Pancreas (tissue), 10 donors: ENCODE measurements around the gene PRRC2B. TPM values are rescaled to one million over a fixed set of nuclear protein-coding genes. Genes with fewer than 3 reads are reported as not detected.

ENCODE experiments used
- ATAC-seq, 4 donors: fragments of 200-7000 bp; cut with Tn5 transposase; one replicate each; pipeline versions ENCODE4 v1.8.0 to v1.9.1; 2020; ENCODE audit warnings: mild to moderate bottlenecking in 4 of 4, moderate library complexity in 4 of 4
- DNase-seq, 6 donors: peaks; one replicate each; pipeline ENCODE4 v3.0.0-alpha.2; 2020
- FAIRE-seq: peaks from 2 replicates; lab custom pipeline; 2012; peaks lifted over from hg19 to GRCh38; lab: Jason Lieb, UNC
- H3K27ac ChIP-seq, 4 donors: fragments of 200-600 bp; sonication (generic); 1 replicate in 3 of 4; 2 replicates in 1 of 4; pipeline versions ENCODE4 v1.5.0 to v1.8.0; 2020
- H3K27me3 ChIP-seq, 4 donors: fragments of 200-600 bp; one replicate each; pipeline ENCODE4 v1.8.0; 2021
- H3K36me3 ChIP-seq, 3 donors: fragments of 200-600 bp; sonication (generic) in 1 of 3; one replicate each; pipeline versions ENCODE4 v1.5.0 to v1.8.0; 2020 to 2021
- H3K4me1 ChIP-seq, 3 donors: fragments of 200-600 bp; one replicate each; pipeline ENCODE4 v1.8.0; 2021
- H3K4me3 ChIP-seq, 4 donors: fragments of 200-600 bp; sonication (generic) in 2 of 4; one replicate each; pipeline versions ENCODE4 v1.5.0 to v1.8.0; 2020 to 2021
- H3K9me3 ChIP-seq, 4 donors: fragments of 200-600 bp; one replicate each; pipeline ENCODE4 v1.8.0; 2021
- WGBS, 2 donors: extraction: QIAGEN DNeasy Blood & Tissue Kit; methylation state at CpG; one replicate each; pipeline ENCODE4 v1.1.7; 2013; 5-methylcytosine and 5-hydroxymethylcytosine counted together
- intact Hi-C, 3 donors: fragments of 100-400 bp; cut with DNase I; formaldehyde crosslinking; loops; one replicate each; pipeline versions ENCODE4 v1.11.1 to v1.14.2; 2022
- polyA plus RNA-seq, 2 donors: library from polyadenylated mRNA; stranded (reverse); fragments of 200-250 nt; gene quantifications; one replicate each; pipeline ENCODE4 v1.2.3, GENCODE V29; 2013
- total RNA-seq, 6 donors: library from RNA; stranded (reverse); fragmentation: NEBNext Ultra II Directional in 4 of 6; extraction: Animal tissue kit (Norgen Biotek cat#: 25700) in 4 of 6; gene quantifications; one replicate each; pipeline versions ENCODE4 v1.2.1 to v1.2.4, GENCODE V29; 2021 to 2023
- TF ChIP-seq, protein P1 (sequence below), 4 donors: fragments of 200-600 bp; sonication (generic) in 3 of 4; IDR thresholded peaks; one replicate each; pipeline versions ENCODE4 v1.5.0 to v1.8.0; 2021; ENCODE audit warnings: antibody characterized with exemption in 4 of 4
- donor health status: healthy with polysubstance abuse.
- donor health status: DM: no; HTN: no; CAD: no; lungs with moderate emphysema.
- donor health status: DM: no; HTN: no; CAD: no.
- donor health status: control.
- donor health status: control.
- donor health status: Bipolar disorder and iron deficiency.
- donor health status: DM: yes; HTN: yes; CAD: no.
- donor health status: DM: no; HTN: no; CAD: no.
- donor health status: DM: no; HTN: no; CAD: no.
- donor health status: DM: yes; HTN: yes; CAD: no.

Gene PRRC2B
- total and polyA plus RNA-seq, 8 donors: 44.8 to 132 (median 90.3) TPM

DNA sequence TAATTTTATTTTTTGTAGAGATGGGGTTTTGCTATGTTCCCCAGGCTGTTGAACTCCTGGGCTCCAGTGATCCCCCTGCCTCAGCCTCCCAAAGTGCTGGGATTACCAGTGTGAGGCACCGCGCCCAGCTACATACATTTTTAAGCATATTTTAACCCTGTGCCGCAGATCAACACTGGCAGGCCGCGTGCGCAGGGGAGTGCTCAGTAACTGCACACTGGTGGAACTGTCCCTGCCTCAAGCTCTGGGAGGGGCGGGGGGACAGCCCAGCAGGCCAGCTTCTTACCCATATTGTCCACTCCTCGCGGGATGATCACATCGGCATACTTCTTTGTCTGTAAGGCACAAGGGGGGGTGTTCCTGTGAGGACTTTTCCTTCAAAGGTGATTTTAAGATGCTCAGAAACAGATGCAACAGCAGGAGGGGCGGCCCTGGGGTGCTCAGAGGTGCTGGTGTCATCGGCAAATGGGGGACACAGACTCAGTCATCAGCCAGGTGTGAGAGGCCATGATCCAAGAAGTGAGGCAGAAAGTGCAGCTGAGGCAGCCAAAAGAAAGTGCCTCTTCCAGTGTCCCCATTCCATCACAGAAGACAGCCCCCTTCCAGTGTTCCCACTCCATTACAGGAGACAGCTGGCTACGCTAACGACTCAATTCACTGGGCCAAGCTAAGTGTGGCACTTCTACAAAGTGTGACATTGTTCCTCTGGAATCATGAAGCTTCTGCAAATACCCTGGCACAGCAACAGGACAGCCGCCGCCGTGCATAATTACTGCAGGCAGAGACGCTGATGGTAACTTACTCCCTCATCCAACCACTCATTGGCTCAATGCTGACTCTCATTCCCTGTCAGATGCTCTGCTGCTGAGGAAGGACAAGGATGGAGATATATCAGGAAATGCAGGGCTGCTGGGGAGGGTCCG lies 132.0 kb downstream of the PRRC2B start:
- no peak overlapping the region for H3K27ac ChIP-seq
- intact Hi-C loops: no loop called here
- no peak overlapping the region for H3K4me3 ChIP-seq
- TF ChIP-seq, protein P1, sequence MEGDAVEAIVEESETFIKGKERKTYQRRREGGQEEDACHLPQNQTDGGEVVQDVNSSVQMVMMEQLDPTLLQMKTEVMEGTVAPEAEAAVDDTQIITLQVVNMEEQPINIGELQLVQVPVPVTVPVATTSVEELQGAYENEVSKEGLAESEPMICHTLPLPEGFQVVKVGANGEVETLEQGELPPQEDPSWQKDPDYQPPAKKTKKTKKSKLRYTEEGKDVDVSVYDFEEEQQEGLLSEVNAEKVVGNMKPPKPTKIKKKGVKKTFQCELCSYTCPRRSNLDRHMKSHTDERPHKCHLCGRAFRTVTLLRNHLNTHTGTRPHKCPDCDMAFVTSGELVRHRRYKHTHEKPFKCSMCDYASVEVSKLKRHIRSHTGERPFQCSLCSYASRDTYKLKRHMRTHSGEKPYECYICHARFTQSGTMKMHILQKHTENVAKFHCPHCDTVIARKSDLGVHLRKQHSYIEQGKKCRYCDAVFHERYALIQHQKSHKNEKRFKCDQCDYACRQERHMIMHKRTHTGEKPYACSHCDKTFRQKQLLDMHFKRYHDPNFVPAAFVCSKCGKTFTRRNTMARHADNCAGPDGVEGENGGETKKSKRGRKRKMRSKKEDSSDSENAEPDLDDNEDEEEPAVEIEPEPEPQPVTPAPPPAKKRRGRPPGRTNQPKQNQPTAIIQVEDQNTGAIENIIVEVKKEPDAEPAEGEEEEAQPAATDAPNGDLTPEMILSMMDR (IDR thresholded peaks at IDR 0.05): no peak
- WGBS, 2 donors: 90 to 91% methylated on average over 19 of the region's 19 CpGs
- DNase-seq (no peak), ATAC-seq (no peak), FAIRE-seq (no peak)
- H3K9me3 ChIP-seq: no peaks in the 10 kb centered on the region
- no peaks in the 10 kb centered on the region for H3K27me3 ChIP-seq
- peaks cover 4 to 7% (median 4%) of the 10 kb centered on the region in 3 donors for H3K4me1 ChIP-seq
- H3K36me3 ChIP-seq: peaks cover 0 to 52% (median 0%) of the 10 kb centered on the region in 3 donors

DNA sequence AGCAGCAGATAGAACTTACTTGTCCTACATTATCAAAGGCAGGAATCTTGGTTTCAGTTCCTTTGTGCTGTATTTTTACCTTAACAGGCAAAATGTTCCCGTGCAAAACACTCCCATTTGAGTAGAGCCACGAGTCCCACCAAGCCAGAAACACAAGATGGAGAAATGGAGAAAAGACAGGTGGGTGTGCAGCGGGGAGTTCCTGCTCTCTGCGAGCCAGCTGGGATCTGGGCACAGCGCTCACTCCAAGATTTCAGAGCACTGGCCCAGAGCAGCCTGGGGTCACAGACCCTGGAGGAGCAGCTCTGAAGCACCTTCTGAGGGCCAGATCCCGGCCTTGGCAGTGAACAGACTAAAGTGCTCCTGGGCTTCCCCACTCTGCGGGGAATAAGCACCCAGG lies 134.3 kb downstream of the PRRC2B start:
- WGBS, 2 donors: 92 to 96% methylated on average over 7 of the region's 7 CpGs
- TF ChIP-seq, protein P1 (IDR thresholded peaks at IDR 0.05): no peak
- peaks cover 4 to 9% (median 4%) of the 10 kb centered on the region in 3 donors for H3K4me1 ChIP-seq
- FAIRE-seq: no peak
- H3K9me3 ChIP-seq: no peaks in the 10 kb centered on the region
- intact Hi-C loops: no loop called here
- H3K4me3 ChIP-seq: no peak overlapping the region
- ATAC-seq: no peak
- DNase-seq: no peak
- H3K36me3 ChIP-seq: peaks cover 0 to 34% (median 0%) of the 10 kb centered on the region in 3 donors
- H3K27ac ChIP-seq: no peak overlapping the region
- no peaks in the 10 kb centered on the region for H3K27me3 ChIP-seq

DNA sequence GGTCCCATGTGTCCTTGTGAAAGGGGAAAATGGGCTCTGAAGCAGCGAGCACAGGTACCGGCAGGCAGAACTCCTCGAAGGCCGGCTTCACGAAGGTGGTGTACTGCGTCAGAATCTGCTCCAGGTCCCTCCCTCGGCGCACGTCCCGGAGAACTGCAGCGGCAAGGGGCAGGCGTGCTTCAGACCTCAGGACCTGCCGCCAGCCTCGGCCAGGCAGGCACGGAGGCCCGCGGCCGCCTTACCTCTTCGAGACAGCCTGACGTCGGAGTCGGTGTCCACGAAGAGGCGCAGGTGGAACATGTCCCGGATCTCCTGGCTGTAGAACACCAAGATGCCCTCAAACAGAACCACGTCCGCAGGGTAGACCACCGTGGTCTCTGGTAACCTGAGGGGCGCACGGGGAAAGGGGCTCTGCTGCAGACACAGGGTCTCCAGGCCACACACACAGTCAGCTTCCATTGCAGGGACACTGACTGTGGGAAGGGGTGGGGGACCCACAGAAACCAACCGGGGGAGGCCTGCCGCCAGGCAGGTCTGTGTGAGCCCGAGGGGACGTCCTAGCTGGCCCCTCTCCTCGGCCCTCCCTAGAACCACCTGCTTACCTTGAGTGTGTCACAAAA lies 135.1 kb downstream of the PRRC2B start:
- WGBS, 2 donors: 95 to 97% methylated on average over 35 of the region's 35 CpGs
- Histone ChIP-seq H3K9me3 (no peaks in the 10 kb centered on the region), H3K4me1 (peaks cover 4 to 9% (median 4%) of the 10 kb centered on the region in 3 donors), H3K4me3 (no peak overlapping the region), H3K27ac (no peak overlapping the region), H3K27me3 (no peaks in the 10 kb centered on the region), H3K36me3 (peaks cover 0 to 26% (median 0%) of the 10 kb centered on the region in 3 donors)
- FAIRE-seq (no peak), DNase-seq (no peak), ATAC-seq (no peak)
- TF ChIP-seq, protein P1 (IDR thresholded peaks at IDR 0.05): no peak
- intact Hi-C loops: no loop called here

DNA sequence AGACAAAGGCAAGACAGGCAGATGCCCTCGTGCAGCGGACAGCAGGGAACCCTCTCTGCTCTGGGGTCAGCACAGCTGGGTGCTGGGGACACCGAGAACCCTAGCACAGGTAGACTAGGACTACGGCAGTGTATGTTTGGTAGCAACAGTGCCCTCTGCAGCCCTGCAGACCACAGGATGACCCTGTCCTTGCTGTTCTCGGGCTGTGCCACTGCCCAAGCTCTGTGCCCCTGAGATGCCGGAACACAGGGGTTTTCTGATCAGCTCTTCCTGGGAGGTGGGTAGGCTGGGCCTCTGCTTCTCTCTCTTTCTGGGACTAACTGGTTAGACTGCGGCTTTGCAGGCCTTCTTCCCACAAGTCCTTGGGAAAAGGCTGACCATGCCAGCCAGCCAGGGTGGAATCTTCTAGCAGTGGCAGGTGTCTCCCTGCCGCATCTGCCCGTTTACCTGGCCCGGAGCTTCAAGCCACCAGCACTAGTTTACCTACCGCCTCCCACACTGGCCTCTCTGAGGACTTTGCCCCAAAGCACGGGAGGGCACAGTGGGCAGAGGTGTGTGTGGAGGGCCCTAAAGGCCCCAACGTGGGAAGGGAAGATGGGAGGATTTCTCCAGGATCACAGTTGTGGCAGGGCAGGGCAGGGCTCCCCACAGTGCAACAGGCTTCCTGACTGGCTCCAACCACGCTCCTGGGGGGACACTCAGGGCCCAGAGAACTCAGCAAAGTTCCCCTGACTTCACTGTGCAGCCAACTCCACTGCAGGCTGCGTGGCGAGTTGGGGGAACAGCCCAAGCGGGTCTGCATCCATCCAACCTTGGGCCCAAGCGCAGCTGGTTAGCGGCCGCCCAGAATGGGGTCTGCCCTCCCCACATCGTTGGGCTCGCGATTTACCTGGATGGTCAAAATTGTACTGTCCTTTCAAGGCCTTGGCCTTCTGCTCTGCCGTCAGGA lies 136.0 kb downstream of the PRRC2B start:
- ATAC-seq: no peak
- WGBS, 2 donors: 44 to 50% methylated on average over 24 of the region's 24 CpGs

More for the DNA sequence above, 136.0 kb downstream of the PRRC2B start:
- H3K36me3 ChIP-seq: peaks cover 0 to 22% (median 0%) of the 10 kb centered on the region in 3 donors
- TF ChIP-seq, protein P1 (IDR thresholded peaks at IDR 0.05): no peak
- H3K4me1 ChIP-seq: peaks cover 4 to 10% (median 4%) of the 10 kb centered on the region in 3 donors
- DNase-seq: no peak
- intact Hi-C loops: no loop called here
- no peak for FAIRE-seq
- H3K4me3 ChIP-seq: peak overlapping the region; percentile 60 to 99 (median 96)
- no peaks in the 10 kb centered on the region for H3K9me3 ChIP-seq
- no peaks in the 10 kb centered on the region for H3K27me3 ChIP-seq
- peak overlapping the region in 1 of 4 donors; percentile 8 for H3K27ac ChIP-seq
